Upper lobe of left lung (tissue), 6 donors: ENCODE measurements around the gene ZYG11B. TPM values are rescaled to one million over a fixed set of nuclear protein-coding genes. Genes with fewer than 3 reads are reported as not detected.
"Not testable (repeated sequence)": the region's sequence is repeated elsewhere in the genome, so short reads cannot be mapped to it uniquely, and the experiment has no call there.

ENCODE experiments used
- ATAC-seq, 2 donors: fragments of 200-7000 bp; cut with Tn5 transposase; one replicate each; pipeline ENCODE4 v1.9.1; 2022; ENCODE audit warnings: mild to moderate bottlenecking in 2 of 2, moderate library complexity in 2 of 2; ENCODE audit not compliant: low FRiP score in 2 of 2
- DNase-seq, 2 donors: peaks; one replicate each; pipeline ENCODE4 v3.0.0-alpha.2; 2019 to 2020
- H3K27ac ChIP-seq, 4 donors: fragments of 200-600 bp; sonication (generic); one replicate each; pipeline ENCODE4 v1.5.1; 2016 to 2019
- H3K27me3 ChIP-seq, 4 donors: fragments of 200-600 bp; sonication (generic); one replicate each; pipeline ENCODE4 v1.5.1; 2017 to 2019
- H3K36me3 ChIP-seq, 4 donors: fragments of 200-600 bp; sonication (generic); one replicate each; pipeline ENCODE4 v1.5.1; 2016 to 2019
- H3K4me1 ChIP-seq, 4 donors: fragments of 200-600 bp; sonication (generic); one replicate each; pipeline ENCODE4 v1.5.1; 2018 to 2019
- H3K4me3 ChIP-seq, 4 donors: fragments of 200-600 bp; sonication (generic); one replicate each; pipeline ENCODE4 v1.5.1; 2017 to 2019; ENCODE audit warnings: mild to moderate bottlenecking in 2 of 4, moderate library complexity in 1 of 4
- H3K9me3 ChIP-seq, 4 donors: fragments of 200-600 bp; sonication (generic); one replicate each; pipeline ENCODE4 v1.5.1; 2018 to 2019
- CTCF ChIP-seq, 6 experiments: fragments of 450-650 bp in 4 of 6; fragments of 200-600 bp in 2 of 6; sonication (generic) in 2 of 6; IDR thresholded peaks; one replicate each; pipeline ENCODE4 v1.5.1; 2016 to 2019; ENCODE audit warnings: antibody characterized with exemption in 6 of 6
- EP300 ChIP-seq, 4 donors: sonication (generic); formaldehyde crosslinking; IDR thresholded peaks; one replicate each; pipeline ENCODE4 v1.5.1; 2017; ENCODE audit warnings: antibody characterized with exemption in 4 of 4, control low read depth in 2 of 4
- POLR2A ChIP-seq, 4 donors: fragments of 450-650 bp; IDR thresholded peaks; one replicate each; pipeline ENCODE4 v1.5.1; 2016 to 2017; ENCODE audit warnings: antibody characterized with exemption in 4 of 4, mild to moderate bottlenecking in 2 of 4
- POLR2AphosphoS5 ChIP-seq, 2 donors: sonication (generic); formaldehyde crosslinking; IDR thresholded peaks; one replicate each; pipeline ENCODE4 v1.5.1; 2017; ENCODE audit warnings: antibody characterized with exemption in 2 of 2
- WGBS, 2 donors: methylation state at CpG; one replicate each; pipeline ENCODE4 v1.1.5; 2017 to 2018; 5-methylcytosine and 5-hydroxymethylcytosine counted together
- small RNA-seq, 4 donors: library from RNA; depleted of rRNA; stranded (forward); fragments of <200 nt; gene quantifications; one replicate each; pipeline ENCODE3, GENCODE V24; 2016
- total RNA-seq, 6 donors: library from RNA; depleted of rRNA in 4 of 6; stranded (reverse); fragments of >200 nt in 4 of 6; gene quantifications; one replicate each; pipeline versions ENCODE4 v1.1.0 to v1.2.1, GENCODE V29; 2016 to 2021
- donor health status: DM: no; HTN: no; CAD: no; lungs with moderate emphysema.
- donor health status: DM: no; HTN: yes; CAD: no; lungs with severe emphysema.

ZYG11B gene
- total RNA-seq, 6 donors from 2014 or later, result 23.0 to 37.2 (median 25.7) TPM

- H3K4me1 ChIP-seq, result no peaks in the 10 kb centered on the region
- H3K9me3 ChIP-seq, result no peaks in the 10 kb centered on the region
- H3K4me3 ChIP-seq, result no peak overlapping the region
- 84 to 91% methylated on average over 2 of the region's 2 CpGs for whole genome bisulfite sequencing, 2 donors
- ATAC-seq (no peak), DNase-seq (no peak)
- no peaks in the 10 kb centered on the region for H3K36me3 ChIP-seq
- H3K27me3 ChIP-seq, result no peaks in the 10 kb centered on the region
- H3K27ac ChIP-seq, result no peak overlapping the region
- TF ChIP-seq POLR2A (IDR thresholded peaks at IDR 0.05) (no peak), POLR2AphosphoS5 (IDR thresholded peaks at IDR 0.05) (no peak), CTCF (IDR thresholded peaks at IDR 0.05) (no peak), EP300 (IDR thresholded peaks at IDR 0.05) (no peak)
Observed at GRCh38 chr1:52862666-52863458, 136.6 kb downstream of the ZYG11B start.

DNA sequence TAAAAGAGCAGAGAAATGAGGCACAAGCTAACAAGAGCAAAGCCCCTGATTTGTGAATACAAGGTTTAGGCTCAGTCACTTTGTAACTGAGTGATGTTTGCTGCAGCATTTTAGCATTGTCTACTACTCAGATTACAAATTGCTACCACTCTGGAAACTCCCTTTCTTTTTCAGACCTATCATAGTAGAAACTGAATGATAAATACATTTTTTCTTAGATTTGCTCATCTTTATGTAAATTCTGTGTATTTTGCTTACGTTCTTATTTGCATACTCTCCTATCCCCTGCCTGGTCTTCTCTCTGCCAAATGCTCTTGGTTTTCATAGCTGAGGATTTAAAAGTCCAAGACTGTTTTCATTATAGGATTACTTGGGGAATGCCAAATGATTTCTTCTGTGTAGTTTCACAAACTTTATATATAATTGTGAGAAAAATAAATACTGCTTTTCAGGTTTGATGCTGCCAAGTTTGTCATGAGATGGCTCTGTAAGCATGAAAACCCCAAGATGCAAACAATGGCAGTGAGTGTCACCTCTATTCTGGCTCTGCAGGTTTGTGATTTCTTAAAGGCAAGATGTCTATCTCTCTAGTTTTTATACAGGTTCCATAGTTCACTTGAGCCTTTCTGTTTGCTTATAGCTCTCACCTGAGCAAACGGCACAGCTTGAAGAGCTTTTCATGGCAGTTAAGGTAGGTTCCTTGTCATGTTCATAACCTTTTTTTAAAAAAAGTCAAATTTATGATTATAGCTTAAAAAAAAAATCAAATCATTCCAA lies 141.0 kb downstream of the ZYG11B start:
- 65 to 74% methylated on average over 2 of the region's 2 CpGs for WGBS, 2 donors
- Histone ChIP-seq H3K27me3 (no peaks in the 10 kb centered on the region), H3K4me1 (no peaks in the 10 kb centered on the region), H3K4me3 (no peak overlapping the region), H3K36me3 (no peaks in the 10 kb centered on the region), H3K9me3 (no peaks in the 10 kb centered on the region), H3K27ac (no peak overlapping the region)
- no peak for ATAC-seq
- DNase-seq, result no peak
- TF ChIP-seq CTCF (IDR thresholded peaks at IDR 0.05), result no peak
- no peak for TF ChIP-seq POLR2AphosphoS5 (IDR thresholded peaks at IDR 0.05)
- TF ChIP-seq POLR2A (IDR thresholded peaks at IDR 0.05), result no peak
- TF ChIP-seq EP300 (IDR thresholded peaks at IDR 0.05), result no peak

- not testable (repeated sequence) for ATAC-seq
- 85 to 87% methylated on average over 3 to 10 of the region's 29 CpGs for WGBS, 2 donors
Observed at GRCh38 chr1:52869727-52870126, 143.5 kb downstream of the ZYG11B start.

DNA sequence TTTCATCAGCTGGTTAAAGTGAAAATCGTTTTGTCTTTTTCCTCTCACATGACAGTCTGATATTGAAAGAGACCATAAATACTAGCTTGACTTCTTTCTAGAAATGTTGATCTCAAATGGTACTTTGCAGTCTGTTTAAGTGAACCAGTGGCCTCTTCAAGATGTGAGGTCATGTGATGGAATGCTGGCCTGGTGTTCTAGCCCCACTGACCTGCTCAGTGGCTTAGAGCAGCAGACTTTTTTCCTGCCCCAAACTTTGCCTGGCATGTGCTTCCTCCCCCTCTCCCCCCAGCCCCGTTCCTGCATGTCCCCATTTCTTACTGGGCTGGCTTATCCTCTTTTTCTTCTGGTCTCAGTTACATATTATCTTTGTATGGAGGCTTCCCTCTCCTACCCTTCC lies 150.6 kb downstream of the ZYG11B start:
- Histone ChIP-seq H3K4me1 (no peaks in the 10 kb centered on the region), H3K27ac (no peak overlapping the region), H3K36me3 (no peaks in the 10 kb centered on the region), H3K4me3 (no peak overlapping the region), H3K9me3 (no peaks in the 10 kb centered on the region), H3K27me3 (no peaks in the 10 kb centered on the region)
- WGBS, 2 donors, result 45 to 48% methylated on average over 2 of the region's 2 CpGs
- no peak for DNase-seq
- no peak for ATAC-seq
- TF ChIP-seq POLR2A (IDR thresholded peaks at IDR 0.05) (no peak), EP300 (IDR thresholded peaks at IDR 0.05) (no peak), CTCF (IDR thresholded peaks at IDR 0.05) (no peak), POLR2AphosphoS5 (IDR thresholded peaks at IDR 0.05) (no peak)

More at GRCh38 chr1:52869727-52870126, 143.5 kb downstream of the ZYG11B start:
- DNase-seq, result peak in 1 of 2 donors; percentile 67
- not testable (repeated sequence) for H3K9me3 ChIP-seq, H3K27ac ChIP-seq, H3K4me3 ChIP-seq, H3K4me1 ChIP-seq, H3K27me3 ChIP-seq, H3K36me3 ChIP-seq

Small RNA genes lying within 50 kb of the gene (small RNA-seq; reads per million reads assigned to genes)
- 0 reads per million in 4 donors for gene RN7SL62P
- 0 to 0.26 (median 0) reads per million in 4 donors for gene RNU2-30P
- 0 reads per million in 4 donors for gene RNU6-969P

Other genes with a start within 250 kb of the ZYG11B start
- gene TUT4, start 173.4 kb upstream of the ZYG11B start, total RNA-seq, result 10 to 100 TPM; 31.0 to 85.7 (median 55.4) TPM
- gene GPX7, start 124.1 kb upstream of the ZYG11B start, total RNA-seq, result 10 to 100 TPM in 1 of 6 donors, 1 to 10 TPM in 5; 4.3 to 11.5 (median 9.2) TPM
- gene SHISAL2A, start 93.3 kb upstream of the ZYG11B start, total RNA-seq, result 10 to 100 TPM in 1 of 6 donors, 1 to 10 TPM in 1, under 1 TPM in 1, not detected in 3; 0.24 to 10.5 (median 3.0) TPM
- 10 to 100 TPM in 3 of 6 donors, 1 to 10 TPM in 3; 2.2 to 20.8 (median 10.6) TPM for gene COA7, start 28.1 kb upstream of the ZYG11B start, total RNA-seq
- under 1 TPM in 3 of 6 donors, not detected in 3; 0.10 to 0.15 (median 0.10) TPM for gene ZYG11A, start 116.3 kb downstream of the ZYG11B start, total RNA-seq
- gene ECHDC2, start 195.3 kb downstream of the ZYG11B start, total RNA-seq, result 100 to 1,000 TPM in 4 of 6 donors, 10 to 100 TPM in 2; 76.3 to 443 (median 113) TPM
- gene SCP2, start 200.8 kb downstream of the ZYG11B start, total RNA-seq, result 100 to 1,000 TPM in 4 of 6 donors, 10 to 100 TPM in 2; 52.4 to 173 (median 131) TPM